Measurements from ENCODE around the gene SMYD1. TPM values are rescaled to one million over a fixed set of nuclear protein-coding genes. Genes with fewer than 3 reads are reported as not detected.

SMYD1 gene
- total RNA-seq, 1 donor from 2014 or later, result not detected

DNA sequence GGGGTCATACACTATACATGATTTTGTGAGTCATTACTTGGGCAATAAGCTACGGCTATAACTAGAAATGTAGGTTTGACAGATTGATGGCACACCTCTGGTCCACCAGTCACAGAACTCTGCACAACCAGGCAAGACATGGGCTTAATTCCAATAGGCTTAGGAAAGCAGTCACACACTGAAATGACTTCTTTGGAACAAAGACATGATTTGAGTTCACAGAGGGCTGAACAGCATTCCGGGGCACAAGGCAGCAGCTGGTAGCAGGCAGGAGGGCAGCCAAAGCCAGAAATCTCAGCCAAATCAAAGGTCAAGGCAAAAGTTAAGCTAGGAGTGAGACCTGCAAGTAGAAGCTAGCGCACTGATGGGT, 32.8 kb downstream of the SMYD1 start:
- DNase-seq (ENCODE audit: low read depth, low spot score), result no peak
- no peaks in the 10 kb centered on the region for H3K36me3 Mint-ChIP-seq (ENCODE audit: low read depth)
- H3K9me3 Mint-ChIP-seq, result peaks cover 2% of the 10 kb centered on the region
- no peak for TF ChIP-seq CTCF (conservative IDR thresholded peaks at IDR 0.05)
- H3K4me3 Mint-ChIP-seq, result no peak overlapping the region
- peak overlapping the region; percentile 7 for H3K27ac Mint-ChIP-seq (ENCODE audit: unreplicated experiment)
- no peaks in the 10 kb centered on the region for H3K27me3 Mint-ChIP-seq (ENCODE audit: low read depth)
- peaks cover 5% of the 10 kb centered on the region for H3K4me1 Mint-ChIP-seq

DNA sequence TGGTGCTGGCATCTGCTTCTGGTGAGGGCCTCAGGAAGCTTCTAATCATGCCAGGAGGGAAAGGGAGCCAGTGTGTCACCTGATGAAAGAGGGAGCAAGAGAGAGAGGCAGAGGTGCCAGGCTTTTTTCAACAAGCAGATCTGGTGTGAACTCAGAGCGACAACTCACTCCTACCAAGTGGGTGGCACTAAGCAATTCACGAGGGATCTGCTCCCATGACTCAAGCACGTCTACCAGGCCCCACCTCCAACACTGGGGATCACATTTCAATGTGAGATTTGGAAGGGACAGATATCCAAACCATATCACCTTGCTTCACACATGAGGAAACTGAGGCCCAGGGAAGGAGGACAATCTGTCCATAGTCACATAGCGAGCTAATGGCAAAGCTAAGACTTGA, 41.2 kb downstream of the SMYD1 start:
- H3K4me3 Mint-ChIP-seq, result no peak overlapping the region
- TF ChIP-seq CTCF (conservative IDR thresholded peaks at IDR 0.05), result no peak
- no peak for DNase-seq (ENCODE audit: low read depth, low spot score)
- no peaks in the 10 kb centered on the region for H3K4me1 Mint-ChIP-seq
- no peaks in the 10 kb centered on the region for H3K36me3 Mint-ChIP-seq (ENCODE audit: low read depth)
- H3K27ac Mint-ChIP-seq (ENCODE audit: unreplicated experiment), result peak overlapping the region; percentile 50
- H3K27me3 Mint-ChIP-seq (ENCODE audit: low read depth), result no peaks in the 10 kb centered on the region
- peaks cover 3% of the 10 kb centered on the region for H3K9me3 Mint-ChIP-seq

GRCh38 chr2:88110830-88111229, 43.2 kb downstream of the SMYD1 start:
- H3K4me1 Mint-ChIP-seq, result no peaks in the 10 kb centered on the region
- no peak for TF ChIP-seq CTCF (conservative IDR thresholded peaks at IDR 0.05)

GRCh38 chr2:88113069-88113468, 45.4 kb downstream of the SMYD1 start:
- no peaks in the 10 kb centered on the region for H3K27me3 Mint-ChIP-seq (ENCODE audit: low read depth)
- H3K4me3 Mint-ChIP-seq, result no peak overlapping the region
- H3K36me3 Mint-ChIP-seq (ENCODE audit: low read depth), result no peaks in the 10 kb centered on the region
- no peaks in the 10 kb centered on the region for H3K4me1 Mint-ChIP-seq
- H3K9me3 Mint-ChIP-seq, result no peaks in the 10 kb centered on the region
- no peak for TF ChIP-seq CTCF (conservative IDR thresholded peaks at IDR 0.05)
- no peak overlapping the region for H3K27ac Mint-ChIP-seq (ENCODE audit: unreplicated experiment)
- no peak for DNase-seq (ENCODE audit: low read depth, low spot score)

More at GRCh38 chr2:88110830-88111229, 43.2 kb downstream of the SMYD1 start:
- no peak for DNase-seq (ENCODE audit: low read depth, low spot score)
- Mint-ChIP-seq H3K4me3 (no peak overlapping the region), H3K27ac (ENCODE audit: unreplicated experiment) (no peak overlapping the region), H3K36me3 (ENCODE audit: low read depth) (no peaks in the 10 kb centered on the region), H3K9me3 (peaks cover 3% of the 10 kb centered on the region), H3K27me3 (ENCODE audit: low read depth) (no peaks in the 10 kb centered on the region)

- TF ChIP-seq CTCF (conservative IDR thresholded peaks at IDR 0.05), result no peak
- H3K4me1 Mint-ChIP-seq, result no peaks in the 10 kb centered on the region
- no peak overlapping the region for H3K4me3 Mint-ChIP-seq
- H3K27me3 Mint-ChIP-seq (ENCODE audit: low read depth), result no peaks in the 10 kb centered on the region
- H3K9me3 Mint-ChIP-seq, result no peaks in the 10 kb centered on the region
- no peak for DNase-seq (ENCODE audit: low read depth, low spot score)
- H3K27ac Mint-ChIP-seq (ENCODE audit: unreplicated experiment), result no peak overlapping the region
- H3K36me3 Mint-ChIP-seq (ENCODE audit: low read depth), result no peaks in the 10 kb centered on the region
These were observed 47.3 kb downstream of the SMYD1 start for GRCh38 chr2:88114889-88115288.

Data from neural crest cell (in vitro differentiated cells).